ENCODE results near the gene LOXL1. TPM values are rescaled to one million over a fixed set of nuclear protein-coding genes. Genes with fewer than 3 reads are reported as not detected.

The LOXL1 gene
- total RNA-seq, 2 donors from 2014 or later, result 8.6 to 14.5 TPM

- H3K9me3 ChIP-seq, result no peaks in the 10 kb centered on the region
- H3K27me3 ChIP-seq, result no peaks in the 10 kb centered on the region
- ATAC-seq (no peak), DNase-seq (no peak)
- H3K36me3 ChIP-seq (replicated peaks in 1 of 2; ENCODE audit: insufficient read depth in 1 of 2, low read depth in 2 of 2), result no peaks in the 10 kb centered on the region
- H3K4me1 ChIP-seq, result peaks cover 53% of the 10 kb centered on the region
- TF ChIP-seq CTCF (IDR thresholded peaks at IDR 0.05) (no peak), POLR2A (IDR thresholded peaks at IDR 0.05) (no peak)
- WGBS, 2 donors, result 78 to 82% methylated on average over 6 of the region's 6 CpGs
- H3K27ac ChIP-seq, result peak overlapping the region in 2 of 4 donors; percentile 51
- H3K4me3 ChIP-seq, result no peak overlapping the region
- intact Hi-C loops (cut with DNase I), result no loop called here
These were observed 2.6 kb upstream of the LOXL1 start for GRCh38 chr15:73923488-73924164.

- no peaks in the 10 kb centered on the region for H3K9me3 ChIP-seq
- 52 to 53% methylated on average over 11 to 12 of the region's 12 CpGs for WGBS, 2 donors
- H3K4me1 ChIP-seq, result peaks cover 59% of the 10 kb centered on the region
- peak overlapping the region in 2 of 4 donors; percentile 51 for H3K27ac ChIP-seq
- no peaks in the 10 kb centered on the region for H3K27me3 ChIP-seq
- DNase-seq (no peak), ATAC-seq (no peak)
- TF ChIP-seq CTCF (IDR thresholded peaks at IDR 0.05), result no peak
- no peak for TF ChIP-seq POLR2A (IDR thresholded peaks at IDR 0.05)
- no peak overlapping the region for H3K4me3 ChIP-seq
- no peaks in the 10 kb centered on the region for H3K36me3 ChIP-seq (replicated peaks in 1 of 2; ENCODE audit: insufficient read depth in 1 of 2, low read depth in 2 of 2)
- intact Hi-C loops (cut with DNase I), result no loop called here
These were observed 1.9 kb upstream of the LOXL1 start for GRCh38 chr15:73924171-73924921.

- WGBS, 2 donors, result 63 to 75% methylated on average over 8 of the region's 8 CpGs
These were observed 429 bp upstream of the LOXL1 start for GRCh38 chr15:73925848-73926218.

GRCh38 chr15:73927003-73927475, 777 bp downstream of the LOXL1 start:
- Histone ChIP-seq H3K27ac (peak overlapping the region; percentile 66 to 89 (median 84)), H3K4me3 (peak overlapping the region; percentile 37 to 80), H3K36me3 (replicated peaks in 1 of 2; ENCODE audit: insufficient read depth in 1 of 2, low read depth in 2 of 2) (no peaks in the 10 kb centered on the region), H3K27me3 (no peaks in the 10 kb centered on the region), H3K4me1 (peaks cover 59% of the 10 kb centered on the region), H3K9me3 (no peaks in the 10 kb centered on the region)
- ATAC-seq, result peak; percentile 74
- WGBS, 2 donors, result 1% methylated on average over 65 of the region's 65 CpGs; no CpG with 5 or more reads in 1 of the 2 donors
- peak; percentile 75 to 86 (median 86) for DNase-seq
- TF ChIP-seq CTCF (IDR thresholded peaks at IDR 0.05), result peak in 1 of 7 experiments; percentile 4
- no peak for TF ChIP-seq POLR2A (IDR thresholded peaks at IDR 0.05)
- intact Hi-C loops (cut with DNase I), result no loop called here

More at GRCh38 chr15:73925848-73926218, 429 bp upstream of the LOXL1 start:
- Histone ChIP-seq H3K27me3 (no peaks in the 10 kb centered on the region), H3K9me3 (no peaks in the 10 kb centered on the region), H3K27ac (peak overlapping the region in 2 of 4 donors; percentile 80 to 88), H3K4me1 (peaks cover 59% of the 10 kb centered on the region), H3K4me3 (no peak overlapping the region), H3K36me3 (replicated peaks in 1 of 2; ENCODE audit: insufficient read depth in 1 of 2, low read depth in 2 of 2) (no peaks in the 10 kb centered on the region)
- intact Hi-C loops (cut with DNase I), result no loop called here
- DNase-seq (no peak), ATAC-seq (no peak)
- no peak for TF ChIP-seq CTCF (IDR thresholded peaks at IDR 0.05)
- no peak for TF ChIP-seq POLR2A (IDR thresholded peaks at IDR 0.05)

All from body of pancreas (tissue), 4 donors.